Activated CD4-positive, alpha-beta T cell treated with anti-CD3 and anti-CD28 coated beads for 24 hours (primary cell): ENCODE results near the gene ADGRE3.
"Not testable (repeated sequence)": the region's sequence is repeated elsewhere in the genome, so short reads cannot be mapped to it uniquely, and the experiment has no call there.

Source experiments
- DNase-seq, 2 donors: peaks; one replicate each; pipeline ENCODE4 v3.0.0-alpha.2; 2020; ENCODE audit warnings: low read depth in 2 of 2

ADGRE3 gene

DNA sequence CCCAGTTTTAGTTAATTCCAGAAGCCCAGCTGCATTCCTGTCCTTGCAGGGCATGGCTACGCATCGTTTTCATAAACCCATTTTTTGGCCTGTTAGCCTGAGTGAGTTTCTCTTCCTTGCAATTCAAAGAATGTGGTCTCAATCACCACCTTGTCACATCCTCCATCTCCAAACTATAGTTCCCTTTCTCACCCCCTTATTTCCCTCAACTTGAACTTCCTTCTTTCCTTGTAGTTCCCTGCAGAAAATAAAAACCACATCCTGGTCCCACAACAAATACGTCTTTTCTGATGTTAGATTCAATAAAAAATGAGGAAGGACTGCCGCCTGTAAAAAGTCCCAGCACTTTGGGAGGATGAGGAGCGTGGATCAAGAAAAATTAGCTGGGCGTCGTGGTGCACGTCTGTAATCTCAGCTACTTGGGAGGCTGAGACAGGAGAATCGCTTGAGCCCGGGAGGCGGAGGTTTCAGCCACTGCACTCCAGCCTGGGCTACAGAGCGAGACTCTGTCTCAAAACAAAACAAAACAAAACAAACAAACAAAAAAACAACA lies 13.2 kb downstream of the ADGRE3 start:
- DNase-seq, result no peak

GRCh38 chr19:14659874-14660489 lies 14.7 kb downstream of the ADGRE3 start:
- DNase-seq, result no peak

GRCh38 chr19:14655726-14656125 lies 18.9 kb downstream of the ADGRE3 start:
- DNase-seq, result no peak

DNA sequence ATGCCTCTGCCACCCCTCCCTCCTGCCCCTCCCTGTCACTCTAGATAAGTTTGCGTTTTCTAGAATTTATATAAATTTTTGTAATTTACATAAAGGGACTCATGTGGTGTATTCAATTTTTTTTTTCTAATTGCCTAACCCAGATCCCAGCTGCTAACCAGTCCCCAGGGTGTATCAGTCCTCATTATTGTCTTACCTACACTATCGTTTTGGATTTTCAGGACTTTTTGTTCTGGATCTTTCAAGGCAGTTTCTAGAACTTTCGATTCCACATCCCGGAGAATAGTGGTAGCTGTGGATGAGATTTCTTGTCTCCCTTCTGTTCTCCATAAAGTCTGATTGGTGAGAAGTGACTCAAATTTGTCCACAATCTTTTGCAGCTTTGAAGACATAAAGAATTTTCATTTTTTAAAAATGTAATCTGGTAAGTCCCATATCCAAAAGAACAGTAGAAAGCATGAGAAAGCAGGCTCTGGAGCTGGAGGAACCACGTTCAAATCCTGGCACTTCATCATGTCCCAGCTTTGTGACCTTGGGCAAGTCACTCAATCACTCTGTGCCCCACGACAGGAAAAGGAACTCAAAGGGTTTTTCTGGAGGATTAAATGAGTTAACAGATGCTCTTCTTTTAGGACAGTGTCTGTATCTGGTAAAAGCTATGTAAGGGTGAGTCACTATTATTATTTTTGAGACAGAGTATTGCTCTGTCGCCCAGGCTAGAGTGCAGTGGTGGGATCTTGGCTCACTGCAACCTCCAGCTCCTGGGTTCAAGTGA lies 19.7 kb downstream of the ADGRE3 start:
- no peak for DNase-seq

DNA sequence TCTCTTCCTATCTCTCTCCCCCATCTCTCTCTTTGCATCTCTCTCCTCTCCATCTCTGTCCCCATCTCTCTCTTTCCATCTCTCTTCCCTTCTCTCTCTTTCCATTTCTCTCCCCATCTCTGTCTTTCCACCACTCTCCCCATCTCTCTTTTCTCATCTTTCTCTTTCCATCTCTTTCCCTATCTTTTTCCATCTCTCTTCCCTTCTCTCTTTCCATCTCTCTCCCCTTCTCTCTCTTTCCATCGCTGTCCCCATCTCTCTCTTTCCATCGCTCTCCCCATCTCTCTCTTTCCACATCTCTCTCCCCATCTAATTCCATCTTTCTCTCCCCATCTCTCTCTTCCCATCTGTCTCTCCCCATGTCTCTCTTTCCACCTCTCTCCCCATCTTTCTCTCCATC lies 24.5 kb downstream of the ADGRE3 start:
- no peak for DNase-seq

- no peak for DNase-seq
These were observed 25.6 kb downstream of the ADGRE3 start for GRCh38 chr19:14649020-14649419.

DNA sequence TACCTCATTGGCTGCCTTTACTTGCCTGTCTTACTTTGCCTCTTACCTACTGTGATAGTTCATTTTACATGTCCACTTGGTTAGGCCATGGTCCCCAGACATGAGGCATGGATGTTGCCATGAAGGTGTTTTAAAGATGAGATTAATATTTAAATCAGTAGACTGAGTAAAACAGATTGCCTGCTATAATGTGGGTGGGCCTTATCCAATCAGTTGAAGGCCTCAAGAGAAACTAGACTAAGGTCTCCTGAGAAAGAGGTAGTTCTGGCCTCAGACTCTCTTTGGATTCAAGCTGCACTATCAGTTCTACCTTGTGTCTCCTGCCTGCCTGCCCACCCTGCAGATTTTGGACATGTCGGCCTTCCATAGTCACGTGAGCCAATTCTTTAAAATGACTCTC lies 26.1 kb downstream of the ADGRE3 start:
- DNase-seq, result no peak

DNA sequence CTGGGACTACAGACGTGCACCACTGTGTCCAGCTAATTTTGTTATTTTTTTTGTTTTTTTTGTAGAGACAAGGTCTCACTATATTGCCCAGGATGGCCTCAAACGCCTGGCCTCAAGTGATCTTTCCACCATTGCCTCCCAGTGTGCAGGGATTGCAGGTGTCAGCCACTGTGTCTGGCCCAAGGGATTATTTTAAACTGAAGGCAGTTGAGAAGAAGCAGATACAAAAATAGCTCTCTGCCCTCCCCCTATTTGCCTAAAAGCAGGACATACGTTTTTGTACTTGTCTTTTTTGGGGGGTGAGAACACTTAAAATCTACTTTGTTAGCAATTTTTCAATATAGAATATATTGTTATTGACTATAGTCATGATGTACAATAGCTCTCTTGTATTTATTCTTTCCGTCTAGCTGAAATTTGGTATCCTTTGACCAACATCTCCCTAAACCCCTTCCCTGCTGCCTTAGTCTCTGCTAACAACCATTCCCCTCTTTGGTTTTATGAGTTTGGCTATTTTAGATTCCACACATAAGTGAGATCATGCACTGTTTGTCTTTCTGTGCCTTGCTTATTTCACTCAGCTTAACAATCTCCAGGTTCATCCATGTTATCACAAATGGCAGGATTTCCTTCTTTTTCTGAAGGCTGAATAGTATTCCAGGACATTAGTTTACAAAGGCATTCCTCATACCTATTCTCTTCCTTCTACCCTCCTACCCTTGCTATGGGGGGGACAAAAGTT lies 34.9 kb downstream of the ADGRE3 start:
- DNase-seq, result no peak

GRCh38 chr19:14632286-14632685 lies 42.4 kb downstream of the ADGRE3 start:
- DNase-seq, result no peak

DNA sequence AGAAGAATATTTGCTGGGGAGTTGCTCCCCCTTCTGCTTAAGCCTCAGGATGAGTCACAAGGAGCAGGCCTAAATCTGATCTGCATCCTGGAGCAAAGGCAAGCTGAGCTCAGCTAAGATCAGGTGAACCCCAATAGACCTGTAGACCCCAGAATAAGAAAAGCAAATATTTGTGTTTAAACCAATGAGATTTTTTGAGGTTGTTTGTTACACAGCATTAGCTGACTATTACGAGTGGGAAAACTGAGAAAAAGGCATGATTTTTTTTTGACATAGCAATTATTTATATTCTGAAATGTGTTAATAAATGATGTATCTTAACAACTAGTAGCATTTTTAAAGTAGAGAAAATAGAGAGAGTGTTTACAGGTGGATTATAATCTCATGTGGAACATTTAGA lies 45.1 kb downstream of the ADGRE3 start:
- DNase-seq, result no peak

DNA sequence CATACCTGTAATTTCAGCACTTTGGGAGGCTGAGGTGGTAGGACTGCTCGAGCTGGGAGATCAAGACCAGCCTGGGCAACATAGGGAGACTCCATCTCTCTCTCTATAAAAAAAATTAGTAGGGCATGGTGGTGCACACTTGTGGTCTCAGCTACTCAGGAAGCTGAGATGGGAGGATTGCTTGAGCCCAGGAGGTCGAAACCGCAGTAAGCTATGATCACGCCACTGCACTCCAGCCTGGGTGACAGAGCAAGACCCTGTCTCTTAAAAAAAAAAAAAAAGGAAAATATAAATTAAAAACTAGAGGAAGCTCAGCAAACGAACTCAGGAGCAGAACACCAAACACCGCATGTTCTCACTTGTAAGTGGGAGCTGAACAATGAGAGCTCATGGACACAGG lies 50.2 kb downstream of the ADGRE3 start:
- DNase-seq, result not testable (repeated sequence)

DNA sequence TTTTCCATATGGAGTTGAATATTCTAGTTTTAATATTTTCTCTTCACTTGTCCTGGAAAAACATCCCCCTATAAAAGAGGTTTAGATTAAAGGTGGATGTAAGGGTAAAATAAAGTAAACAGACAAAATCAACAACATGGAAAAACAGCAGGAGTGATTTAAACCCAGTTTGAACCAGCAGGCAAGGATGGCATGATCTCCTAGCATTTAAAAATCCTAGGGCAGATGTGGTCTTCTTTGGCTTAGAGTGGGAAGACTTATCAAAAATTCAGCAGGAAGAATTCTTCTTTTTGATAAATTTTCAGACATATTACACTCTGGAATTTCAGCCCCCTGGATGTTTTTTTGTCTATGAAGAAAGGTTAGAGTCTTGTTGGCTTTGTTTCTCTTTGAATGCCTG lies 55.2 kb downstream of the ADGRE3 start:
- DNase-seq, result no peak

DNA sequence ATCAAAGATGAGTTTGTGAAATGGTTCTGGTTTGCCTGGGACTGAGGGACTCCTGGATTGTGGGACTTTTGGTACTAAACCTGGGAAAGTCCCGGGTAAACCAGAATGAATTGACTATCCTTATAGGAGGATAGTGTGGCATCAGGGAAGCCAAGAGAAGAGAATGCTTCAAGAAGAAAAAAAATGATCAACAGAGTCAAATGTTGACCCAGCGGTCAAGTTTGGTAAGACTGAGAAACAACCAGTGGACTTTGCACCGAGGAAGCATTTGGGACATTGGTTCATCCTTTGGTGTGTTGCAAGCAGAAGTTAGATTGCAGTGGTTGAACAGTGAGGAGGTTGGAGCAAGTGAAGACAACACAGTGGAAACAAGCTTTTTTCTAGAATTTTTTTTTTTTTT lies 58.2 kb downstream of the ADGRE3 start:
- no peak for DNase-seq

DNA sequence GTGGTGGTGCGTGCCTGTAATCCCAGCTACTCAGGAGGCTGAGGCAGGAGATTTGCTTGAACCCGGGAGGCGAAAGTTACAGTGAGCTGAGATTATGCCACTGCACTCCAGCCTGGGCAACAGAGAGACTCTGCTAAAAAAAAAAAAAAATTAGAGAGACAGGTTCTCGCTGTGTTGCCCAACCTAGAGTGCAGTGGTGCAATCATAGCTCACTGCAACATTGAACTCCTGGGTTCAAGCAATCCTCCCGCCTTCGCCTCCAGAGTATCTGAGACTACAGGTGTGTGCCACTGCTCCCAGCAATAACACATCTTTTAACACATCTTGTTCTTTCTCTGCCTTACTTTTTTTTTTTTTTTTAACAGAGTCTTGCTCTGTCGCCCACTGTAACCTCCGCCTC lies 59.0 kb downstream of the ADGRE3 start:
- no peak for DNase-seq

- no peak for DNase-seq
These were observed 60.6 kb downstream of the ADGRE3 start for GRCh38 chr19:14614099-14614412.

GRCh38 chr19:14613399-14614098 lies 61.1 kb downstream of the ADGRE3 start:
- DNase-seq, result not testable (repeated sequence)

DNA sequence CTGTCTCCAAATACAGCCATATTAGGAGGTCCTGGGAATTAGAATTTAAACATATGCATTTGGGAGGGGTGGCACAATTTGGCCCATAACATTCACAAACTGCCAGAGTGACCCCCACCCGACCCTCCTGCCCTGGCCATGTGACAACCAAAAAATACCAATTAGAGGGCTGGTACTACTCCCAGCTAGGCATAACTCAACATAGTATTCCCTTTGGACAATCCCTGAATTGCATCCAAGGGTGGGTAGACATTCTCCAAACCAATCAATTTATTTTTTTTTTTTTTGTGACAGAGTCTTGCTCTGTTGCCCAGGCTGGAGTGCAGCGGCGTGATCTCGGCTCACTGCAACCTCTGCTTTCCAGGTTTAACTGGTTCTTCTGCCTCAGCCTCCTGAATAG lies 62.0 kb downstream of the ADGRE3 start:
- no peak for DNase-seq

GRCh38 chr19:14612242-14612641 lies 62.4 kb downstream of the ADGRE3 start:
- not testable (repeated sequence) for DNase-seq

DNA sequence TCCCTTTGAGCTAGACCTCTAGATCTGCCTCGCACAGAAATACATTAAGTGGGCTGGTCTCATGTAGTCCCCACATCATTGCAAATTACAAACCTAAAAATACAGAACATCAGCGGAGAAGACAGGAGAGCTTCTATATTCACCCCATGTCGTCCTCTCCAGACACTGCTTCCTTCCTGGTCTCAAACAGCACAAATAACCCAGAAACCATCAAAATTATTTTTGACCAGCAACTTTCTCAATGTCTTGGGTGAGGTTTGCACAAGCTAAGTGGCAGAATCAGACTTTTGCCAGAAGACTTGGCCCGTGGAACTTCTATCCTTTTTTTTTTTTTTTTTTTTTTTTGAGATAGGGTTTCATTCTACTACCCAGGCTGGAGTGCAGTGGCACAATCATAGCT lies 63.6 kb downstream of the ADGRE3 start:
- DNase-seq, result no peak

GRCh38 chr19:14606627-14607026 lies 68.0 kb downstream of the ADGRE3 start:
- no peak for DNase-seq

GRCh38 chr19:14603990-14604387 lies 70.7 kb downstream of the ADGRE3 start:
- no peak for DNase-seq

DNA sequence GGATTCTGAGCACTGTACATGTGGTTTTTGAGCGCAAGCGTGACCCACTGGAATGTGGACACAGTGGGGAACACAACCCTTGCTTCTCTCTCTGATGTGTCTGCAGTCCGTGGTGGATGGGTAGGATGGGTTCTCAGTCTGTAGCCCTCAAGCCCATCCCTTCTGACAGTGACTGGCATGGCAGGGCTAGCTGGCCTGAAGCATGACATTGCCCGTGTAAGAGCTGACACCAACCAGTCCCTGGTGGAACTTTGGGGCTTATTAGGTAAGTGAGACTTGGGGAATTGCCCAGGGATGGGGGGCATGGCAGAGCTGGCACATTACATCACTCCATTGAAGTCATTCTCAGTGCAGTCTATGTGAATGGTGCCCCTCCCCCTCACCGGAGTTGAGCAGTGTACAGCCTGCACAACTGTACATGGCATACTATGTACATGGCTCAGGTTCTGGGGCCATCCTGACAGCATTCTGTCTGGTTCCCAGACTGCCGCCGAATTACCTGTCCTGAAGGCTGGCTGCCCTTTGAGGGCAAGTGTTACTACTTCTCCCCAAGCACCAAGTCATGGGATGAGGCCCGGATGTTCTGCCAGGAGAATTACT lies 75.0 kb downstream of the ADGRE3 start:
- no peak for DNase-seq
